ENCODE results near the gene RHOBTB3.

DNA sequence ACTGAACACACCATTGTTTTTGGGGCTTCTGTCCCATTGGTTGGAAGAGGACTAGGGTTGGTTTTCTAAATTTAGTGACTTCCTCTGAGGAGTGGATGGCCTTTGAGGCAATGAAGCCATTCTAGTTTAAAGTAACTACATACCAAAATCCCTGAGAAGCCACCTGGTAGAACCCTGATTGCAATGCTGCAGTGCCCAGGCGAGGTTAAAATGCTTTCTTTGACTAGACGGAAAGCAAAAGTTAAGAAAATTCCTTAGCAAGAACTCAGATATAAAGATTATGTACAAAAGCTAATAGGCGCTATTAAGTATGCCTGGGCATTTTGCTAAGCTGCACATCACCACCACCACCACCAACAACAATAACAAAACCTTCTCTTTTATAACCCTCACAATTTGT is 70.8 kb downstream of the RHOBTB3 start:
- TF ChIP-seq EZH2 (IDR thresholded peaks at IDR 0.05; ENCODE audit: insufficient read depth, poor library complexity, severe bottlenecking) (no peak), EZH2phosphoT487 (IDR thresholded peaks at IDR 0.05; ENCODE audit: insufficient read depth, low read depth) (no peak)
